ENCODE data around the gene RPS6KA1. TPM values are rescaled to one million over a fixed set of nuclear protein-coding genes. Genes with fewer than 3 reads are reported as not detected.

Gene RPS6KA1
- total and polyA plus RNA-seq, 9 of the 15 experiments (the other 6 are each of a cell fraction or from before 2014, with no cell fraction given), result 2.4 to 61.0 (median 35.5) TPM

- 0 out of 2 replicates have a peak, but pooled peaks have one; percentile 83 for TF ChIP-seq RERE (CRISPR knock-in tag; IDR thresholded peaks at IDR 0.05; ENCODE audit: borderline replicate concordance)
- TF ChIP-seq ZFPM2 (CRISPR knock-in tag; IDR thresholded peaks at IDR 0.05), result no peak
- peak; percentile 17 for TF ChIP-seq KDM5B (IDR thresholded peaks at IDR 0.05; ENCODE audit: insufficient replicate concordance, low read depth, low read length)
- no peak for TF ChIP-seq MYBL2 (IDR thresholded peaks at IDR 0.05; ENCODE audit: low read depth)
- no peak for TF ChIP-seq MYBL2 (CRISPR knock-in tag; IDR thresholded peaks at IDR 0.05; ENCODE audit: borderline replicate concordance)
- no peak; the same call in 1 of the 2 replicates for TF ChIP-seq CREB1 (IDR thresholded peaks at IDR 0.05)
- peak; percentile 61 for TF ChIP-seq CREB1 (CRISPR knock-in tag; IDR thresholded peaks at IDR 0.05)
- TF ChIP-seq BCOR (IDR thresholded peaks at IDR 0.05), result peak; percentile 77
- TF ChIP-seq CTBP1 (IDR thresholded peaks at IDR 0.05; ENCODE audit: borderline replicate concordance), result peak; percentile 80
- TF ChIP-seq ETV5 (CRISPR knock-in tag; IDR thresholded peaks at IDR 0.05; ENCODE audit: low read depth), result no peak
- no peak for TF ChIP-seq RBM17 (IDR thresholded peaks at IDR 0.05; ENCODE audit: borderline replicate concordance, low read depth, low read length)
- peak; percentile 35; the same call in 1 of the 2 replicates for TF ChIP-seq NFRKB (IDR thresholded peaks at IDR 0.05; ENCODE audit: low read depth)
- TF ChIP-seq ZSCAN29 (IDR thresholded peaks at IDR 0.05), result no peak
- TF ChIP-seq TAF9B (IDR thresholded peaks at IDR 0.05; ENCODE audit: partially characterized antibody), result no peak
- peak; percentile 95 for TF ChIP-seq ZFX (CRISPR knock-in tag; IDR thresholded peaks at IDR 0.05)
- peak; percentile 91 for TF ChIP-seq RAD51 (IDR thresholded peaks at IDR 0.05; ENCODE audit: borderline replicate concordance, low read depth)
- peak; percentile 66; the same call in 1 of the 2 replicates for TF ChIP-seq BRD4 (IDR thresholded peaks at IDR 0.05)
- TF ChIP-seq, protein P1, sequence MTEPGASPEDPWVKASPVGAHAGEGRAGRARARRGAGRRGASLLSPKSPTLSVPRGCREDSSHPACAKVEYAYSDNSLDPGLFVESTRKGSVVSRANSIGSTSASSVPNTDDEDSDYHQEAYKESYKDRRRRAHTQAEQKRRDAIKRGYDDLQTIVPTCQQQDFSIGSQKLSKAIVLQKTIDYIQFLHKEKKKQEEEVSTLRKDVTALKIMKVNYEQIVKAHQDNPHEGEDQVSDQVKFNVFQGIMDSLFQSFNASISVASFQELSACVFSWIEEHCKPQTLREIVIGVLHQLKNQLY (CRISPR knock-in tag; conservative IDR thresholded peaks at IDR 0.05), result peak in 1 of 2 experiments; percentile 77; a peak in 1 of 4 replicates
- TF ChIP-seq RBM25 (IDR thresholded peaks at IDR 0.05; ENCODE audit: low read depth, low read length, severe bottlenecking), result peak; percentile 8
Measured at GRCh38 chr1:26500488-26501175, 28.9 kb upstream of the RPS6KA1 start (continued).
